ENCODE measurements around the gene RAB11FIP3.
"Not testable (repeated sequence)": the region's sequence is repeated elsewhere in the genome, so short reads cannot be mapped to it uniquely, and the experiment has no call there.

The RAB11FIP3 gene

DNA sequence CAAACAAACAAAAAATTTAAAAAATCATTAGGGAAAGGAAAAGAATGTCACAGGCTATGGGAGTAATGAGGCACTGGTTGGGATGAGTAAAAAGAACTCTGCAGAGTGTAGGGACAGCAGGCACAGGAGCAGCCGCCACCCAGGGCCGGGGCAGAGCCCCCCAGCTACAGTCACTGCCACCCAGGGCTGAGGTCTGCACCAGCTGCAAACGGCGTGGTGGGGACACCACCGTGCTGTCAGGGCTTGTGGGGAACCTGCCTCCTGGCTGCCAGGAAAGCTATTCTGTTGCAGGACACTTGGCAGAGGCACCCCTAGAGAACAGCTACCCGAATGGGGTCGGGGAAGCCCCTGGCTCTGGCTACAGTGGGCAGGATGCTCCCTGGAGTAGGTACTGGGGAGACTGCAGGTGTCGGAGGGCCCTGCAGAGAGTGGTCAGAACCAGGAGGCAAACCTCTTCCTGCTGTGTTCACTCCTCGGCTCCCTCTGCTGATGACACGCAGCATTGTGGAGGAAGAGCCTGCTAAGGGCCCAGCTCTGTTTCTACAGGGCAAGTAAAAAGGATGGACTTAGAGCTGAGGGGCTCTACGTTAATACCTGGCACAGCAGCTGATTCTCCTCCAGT, 69.8 kb downstream of the RAB11FIP3 start:
- peak; percentile 4 for DNase-seq (ENCODE audit: low read depth)

DNA sequence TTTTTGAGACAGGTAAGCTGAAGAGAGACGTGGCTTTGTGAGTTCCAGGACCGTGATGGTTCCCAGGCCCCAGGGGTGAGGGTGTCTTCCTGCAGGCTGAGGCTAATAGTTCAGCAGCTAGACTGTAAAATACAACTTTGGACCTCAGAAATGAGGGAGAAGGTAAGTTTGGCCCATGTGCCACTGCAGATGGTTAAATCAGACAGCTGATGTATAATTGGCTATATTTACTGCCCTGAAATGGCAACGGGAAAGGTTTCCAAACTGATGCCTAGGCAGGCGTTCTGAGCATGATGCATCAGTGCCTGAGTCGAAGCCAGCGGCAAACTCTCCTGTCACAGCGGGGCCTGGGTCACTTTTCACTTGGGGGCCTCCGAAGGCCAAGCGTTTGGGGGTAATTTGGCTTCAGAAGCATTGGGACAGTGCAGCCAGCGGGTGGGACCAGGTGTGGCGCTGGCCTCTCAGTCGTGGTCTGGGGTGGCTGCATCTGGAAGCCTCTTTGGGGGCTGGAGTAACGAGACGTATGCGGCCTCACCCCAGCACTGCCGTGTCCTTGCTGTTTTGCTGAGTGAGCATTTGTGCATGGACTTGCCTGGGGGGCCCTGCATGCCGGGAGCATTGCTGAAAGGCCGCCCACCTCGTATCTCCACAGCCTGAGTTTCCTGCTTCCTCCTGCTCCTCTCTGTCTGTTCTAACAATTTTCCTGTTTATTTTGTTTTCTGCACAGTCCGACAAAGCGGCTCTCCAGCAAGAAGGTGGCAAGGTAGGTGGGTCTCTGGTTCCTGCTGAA, 70.8 kb downstream of the RAB11FIP3 start:
- no peak for DNase-seq (ENCODE audit: low read depth)

DNA sequence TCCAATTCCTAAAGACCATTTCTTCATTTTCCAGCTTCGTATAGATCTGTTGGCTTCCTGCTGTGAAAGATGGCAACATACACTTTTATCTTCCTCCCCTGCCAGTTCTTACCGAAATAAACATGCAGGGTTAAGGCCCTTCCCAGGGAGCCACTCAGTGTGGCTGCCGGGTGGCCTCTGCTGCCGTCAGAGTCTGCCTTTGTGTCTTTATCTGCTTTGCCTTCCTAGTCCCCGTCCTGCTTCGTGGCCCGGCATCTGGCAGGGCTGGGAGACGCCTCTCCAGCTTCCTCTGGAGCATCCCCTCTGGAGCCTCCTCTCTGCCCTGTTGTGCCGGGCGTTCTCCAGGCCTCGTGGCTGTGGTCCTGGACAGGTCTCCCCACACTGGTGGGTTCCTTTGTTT, 71.8 kb downstream of the RAB11FIP3 start:
- DNase-seq (ENCODE audit: low read depth): no peak

DNA sequence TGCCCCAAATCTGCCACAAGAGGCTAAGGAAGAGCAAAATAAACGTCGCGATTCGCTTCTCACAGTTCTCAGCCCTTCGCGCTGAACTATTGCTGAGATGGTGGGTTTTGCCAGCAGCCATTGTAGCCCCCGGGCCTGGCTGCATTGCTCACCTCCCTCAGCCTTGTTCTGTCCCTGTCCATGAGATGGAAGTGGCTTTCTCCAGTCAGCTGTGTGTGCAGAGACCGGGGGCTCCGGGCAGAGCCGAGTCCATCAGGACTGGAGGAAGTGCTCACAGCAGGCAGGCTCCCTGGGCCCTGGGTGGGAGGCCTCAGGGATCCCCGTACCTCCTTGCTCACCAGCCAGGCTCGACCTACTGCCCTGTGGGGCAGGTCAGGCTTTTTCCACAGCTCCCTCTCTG, 74.5 kb downstream of the RAB11FIP3 start:
- DNase-seq (ENCODE audit: low read depth): no peak

DNA sequence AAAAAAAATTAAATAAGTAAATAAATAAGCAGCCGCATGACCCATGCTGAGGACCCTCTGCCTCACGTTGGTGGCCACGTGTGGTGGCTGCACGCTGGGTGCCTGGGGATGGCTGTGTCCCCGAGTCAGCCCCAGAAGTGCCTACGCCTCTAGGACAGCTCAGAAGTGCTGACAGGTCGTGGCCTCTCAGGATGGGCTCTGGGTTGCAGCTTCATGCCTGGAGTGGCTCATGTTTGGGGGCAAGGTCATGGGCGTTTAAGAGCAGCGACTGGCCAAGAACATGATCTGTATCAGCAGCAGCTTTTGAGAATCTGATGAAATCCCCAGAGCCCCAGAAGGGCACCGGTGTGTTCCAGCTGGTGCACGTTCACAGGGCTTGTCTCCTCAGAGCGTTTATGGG, 75.3 kb downstream of the RAB11FIP3 start:
- DNase-seq (ENCODE audit: low read depth): no peak

DNA sequence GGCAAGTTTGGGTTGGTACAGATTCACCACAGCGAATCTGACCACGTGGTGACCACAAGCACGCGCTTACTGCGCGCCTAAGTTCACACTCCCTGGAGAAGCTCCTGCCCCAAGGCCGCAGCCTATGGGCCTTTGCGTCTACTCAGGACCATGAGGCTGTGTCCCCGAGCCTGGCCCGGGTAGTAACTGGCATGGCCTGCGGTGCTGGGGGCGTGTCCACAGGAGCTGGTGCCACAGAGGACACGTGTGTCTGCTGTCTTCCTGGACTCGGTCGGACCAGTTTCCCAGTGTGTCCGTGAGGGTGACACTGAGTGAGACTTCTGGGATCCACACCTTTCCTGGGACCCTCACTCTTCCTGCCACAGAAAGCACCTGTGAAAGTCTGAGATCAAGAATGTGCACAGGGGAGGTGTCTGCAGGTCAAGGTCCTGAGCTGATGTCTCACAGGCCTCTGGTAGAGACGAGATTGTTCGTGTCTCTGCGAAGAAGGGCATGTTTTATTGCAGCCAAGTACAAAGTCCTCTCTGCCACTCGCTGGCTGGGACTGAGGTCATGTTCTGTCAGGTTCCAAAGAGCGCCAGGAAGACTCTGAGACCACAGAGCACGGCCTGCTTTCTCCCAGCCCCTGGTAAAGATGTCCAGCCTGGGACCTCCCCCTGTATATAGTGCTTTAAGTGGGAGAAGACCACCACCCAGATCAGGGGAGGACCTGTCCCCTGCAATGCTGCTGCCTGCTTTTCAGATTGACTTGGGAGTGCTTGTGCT, 76.9 kb downstream of the RAB11FIP3 start:
- no peak for DNase-seq (ENCODE audit: low read depth)

DNA sequence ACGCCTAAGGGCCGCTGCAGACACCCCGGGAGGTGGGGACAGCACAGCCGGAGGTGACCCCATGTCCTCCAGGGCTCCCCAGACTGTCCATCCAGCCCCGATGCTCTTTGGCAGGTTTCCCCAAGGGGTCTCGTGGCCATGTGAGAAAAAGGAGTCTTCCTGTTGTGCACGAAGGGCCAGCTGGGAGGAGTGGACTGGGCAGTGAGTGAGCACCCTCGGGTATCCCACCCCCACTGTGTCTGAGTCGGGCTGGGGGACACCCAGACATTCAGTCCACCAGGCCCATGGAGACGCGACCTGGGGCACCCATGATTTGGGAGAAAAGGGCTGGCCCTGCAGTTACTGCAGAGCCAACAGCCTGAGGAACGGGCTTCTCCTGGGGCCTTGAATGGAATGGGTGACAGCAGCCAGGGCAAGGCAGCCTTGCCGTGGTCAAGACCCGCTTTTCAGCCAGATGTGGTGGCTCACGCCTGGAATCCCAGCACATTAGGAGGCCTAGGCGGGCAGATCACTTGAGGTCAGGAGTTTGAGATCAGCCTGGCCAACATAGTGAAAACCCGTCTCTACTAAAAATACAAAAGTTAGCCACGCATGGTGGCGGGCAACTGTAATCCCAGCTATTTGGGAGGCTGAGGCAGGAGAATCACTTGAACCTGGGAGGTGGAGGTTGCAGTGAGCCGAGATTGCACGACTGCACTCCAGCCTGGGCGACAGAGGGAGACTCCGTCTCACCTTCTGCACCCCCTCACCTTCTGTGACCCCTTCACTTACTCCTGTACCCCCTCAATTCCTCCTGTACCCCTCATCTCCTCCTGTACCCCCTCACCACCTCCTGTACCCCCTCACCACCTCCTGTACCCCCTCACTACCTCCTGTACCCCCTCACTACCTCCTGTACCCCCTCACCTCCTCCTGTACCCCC, 78.0 kb downstream of the RAB11FIP3 start:
- DNase-seq (ENCODE audit: low read depth): no peak

DNA sequence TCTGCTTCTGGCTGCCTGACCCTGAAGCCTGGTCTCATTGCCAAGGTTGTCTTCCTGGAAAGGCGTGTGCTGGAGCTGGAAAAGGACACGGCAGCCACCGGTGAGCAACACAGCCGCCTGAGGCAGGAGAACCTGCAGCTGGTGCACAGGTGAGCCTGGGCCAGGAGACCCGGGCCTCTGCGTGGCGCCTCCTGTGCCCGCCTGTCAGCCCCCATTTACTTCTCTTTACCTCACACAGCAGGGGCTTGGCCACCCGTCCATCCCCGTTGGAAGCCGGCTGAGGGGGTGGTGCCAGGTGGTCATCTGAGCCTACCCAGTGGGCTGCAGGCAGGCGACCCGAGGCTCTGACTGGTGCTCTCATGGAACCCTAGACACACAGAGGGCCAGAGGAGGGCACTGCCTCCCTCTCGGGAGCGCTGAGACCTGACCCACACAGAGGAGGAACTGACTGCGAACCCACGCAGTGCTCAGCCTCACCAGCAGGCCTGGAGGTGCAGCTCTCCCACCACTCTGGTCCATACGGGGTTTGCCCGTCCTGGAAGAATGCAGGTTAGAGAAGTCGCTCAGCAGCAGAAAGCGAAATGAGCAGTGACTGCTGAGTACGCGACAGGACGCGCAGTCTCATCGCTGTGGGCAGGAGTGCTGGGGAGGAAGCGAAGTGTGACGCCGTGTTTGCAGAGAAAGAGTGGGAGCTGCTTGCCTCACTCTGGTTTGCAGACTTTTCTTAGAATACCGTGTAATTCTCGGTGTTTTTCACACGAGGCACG, 80.2 kb downstream of the RAB11FIP3 start:
- DNase-seq (ENCODE audit: low read depth): no peak

DNA sequence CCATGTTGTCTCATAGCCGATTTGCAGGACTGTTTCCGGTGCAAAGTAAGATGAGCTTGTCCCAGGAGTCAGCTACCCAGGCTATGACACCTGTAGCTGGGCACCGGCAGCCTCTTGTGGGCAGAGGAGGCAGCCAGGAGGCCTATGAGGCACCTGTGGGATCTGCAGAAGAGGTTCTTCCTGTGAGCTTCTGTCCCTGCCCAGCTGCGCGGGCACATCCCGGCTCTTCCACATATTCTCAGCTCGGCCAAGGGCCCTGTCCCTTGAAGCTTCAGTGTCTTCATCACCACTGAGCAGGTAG, 80.7 kb downstream of the RAB11FIP3 start:
- DNase-seq (ENCODE audit: low read depth): no peak

DNA sequence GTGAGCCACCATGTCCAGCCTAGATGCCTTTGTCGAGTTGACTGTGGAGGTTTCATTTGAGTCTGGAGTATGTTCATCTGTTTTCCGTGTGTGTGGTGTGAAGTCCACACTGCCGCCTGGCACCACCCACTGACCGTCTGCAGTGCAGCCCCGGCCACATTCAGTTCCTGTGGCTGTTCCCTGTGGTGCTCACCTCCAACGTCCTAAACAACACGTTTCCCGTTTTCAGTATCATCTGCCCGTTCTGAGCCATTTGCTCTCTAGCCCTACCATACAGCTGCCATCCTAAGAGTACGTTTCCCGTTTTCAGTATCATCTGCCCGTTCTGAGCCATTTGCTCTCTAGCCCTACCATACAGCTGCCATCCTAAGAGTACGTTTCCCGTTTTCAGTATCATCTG, 82.1 kb downstream of the RAB11FIP3 start:
- not testable (repeated sequence) for DNase-seq (ENCODE audit: low read depth)

DNA sequence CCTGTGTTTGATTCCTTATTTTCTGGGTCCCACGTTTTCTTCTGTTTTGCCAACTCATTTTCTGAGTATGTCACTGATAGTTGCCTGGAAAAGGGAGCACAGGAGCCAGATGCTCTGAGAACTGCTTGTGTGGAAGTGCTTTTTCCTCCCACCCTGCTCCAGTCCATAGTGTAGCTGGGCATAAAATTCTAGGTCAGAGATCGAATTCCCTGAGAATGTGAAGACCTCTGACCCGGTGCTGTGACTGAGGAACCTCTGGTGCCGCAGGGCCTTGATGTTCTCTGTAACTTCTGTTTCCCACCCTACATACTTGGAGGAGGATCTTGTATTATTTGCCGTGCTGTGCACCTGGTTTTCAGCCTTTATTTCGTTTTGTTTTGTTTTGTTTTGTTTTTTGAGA, 82.5 kb downstream of the RAB11FIP3 start:
- DNase-seq (ENCODE audit: low read depth): no peak

DNA sequence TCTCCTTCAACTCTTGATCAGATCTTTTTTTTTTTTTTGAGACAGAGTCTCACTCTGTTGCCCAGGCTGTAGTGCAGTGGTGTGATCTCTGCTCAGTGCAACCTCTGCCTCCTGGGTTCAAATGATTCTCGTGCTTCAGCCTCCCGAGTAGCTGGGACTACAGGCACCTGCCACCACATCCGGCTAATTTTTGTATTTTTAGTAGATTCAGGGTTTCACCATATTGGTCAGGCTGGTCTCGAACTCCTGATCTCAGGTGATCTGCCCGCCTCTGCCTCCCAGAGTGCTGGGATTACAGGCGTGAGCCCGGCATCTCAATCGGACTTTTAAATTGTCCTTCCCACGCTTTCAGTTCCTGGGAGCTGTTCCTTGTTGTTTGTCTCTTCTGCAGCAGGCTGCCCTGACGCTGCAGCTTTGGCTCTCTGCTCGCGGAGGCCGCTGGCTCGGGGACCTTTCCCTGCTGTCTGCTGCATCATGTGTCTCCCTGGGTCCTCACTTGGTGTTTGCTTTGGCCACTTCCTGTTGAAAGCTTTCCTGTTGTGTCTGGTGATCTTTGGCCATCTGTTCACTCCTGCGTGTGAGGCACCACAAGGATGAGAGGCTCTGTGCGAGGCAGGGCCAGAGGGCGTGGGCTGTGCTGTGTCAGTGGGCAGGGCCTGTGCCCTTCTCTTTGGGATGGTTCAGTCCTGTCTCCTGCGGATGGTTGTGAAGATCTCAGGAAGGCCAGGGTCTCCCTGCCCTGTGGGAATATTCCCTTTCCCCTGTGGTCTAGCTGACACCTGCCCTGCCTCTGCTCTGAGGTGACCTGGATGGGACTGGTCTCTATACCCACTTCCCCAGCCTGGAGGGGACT, 83.7 kb downstream of the RAB11FIP3 start:
- no peak for DNase-seq (ENCODE audit: low read depth)

DNA sequence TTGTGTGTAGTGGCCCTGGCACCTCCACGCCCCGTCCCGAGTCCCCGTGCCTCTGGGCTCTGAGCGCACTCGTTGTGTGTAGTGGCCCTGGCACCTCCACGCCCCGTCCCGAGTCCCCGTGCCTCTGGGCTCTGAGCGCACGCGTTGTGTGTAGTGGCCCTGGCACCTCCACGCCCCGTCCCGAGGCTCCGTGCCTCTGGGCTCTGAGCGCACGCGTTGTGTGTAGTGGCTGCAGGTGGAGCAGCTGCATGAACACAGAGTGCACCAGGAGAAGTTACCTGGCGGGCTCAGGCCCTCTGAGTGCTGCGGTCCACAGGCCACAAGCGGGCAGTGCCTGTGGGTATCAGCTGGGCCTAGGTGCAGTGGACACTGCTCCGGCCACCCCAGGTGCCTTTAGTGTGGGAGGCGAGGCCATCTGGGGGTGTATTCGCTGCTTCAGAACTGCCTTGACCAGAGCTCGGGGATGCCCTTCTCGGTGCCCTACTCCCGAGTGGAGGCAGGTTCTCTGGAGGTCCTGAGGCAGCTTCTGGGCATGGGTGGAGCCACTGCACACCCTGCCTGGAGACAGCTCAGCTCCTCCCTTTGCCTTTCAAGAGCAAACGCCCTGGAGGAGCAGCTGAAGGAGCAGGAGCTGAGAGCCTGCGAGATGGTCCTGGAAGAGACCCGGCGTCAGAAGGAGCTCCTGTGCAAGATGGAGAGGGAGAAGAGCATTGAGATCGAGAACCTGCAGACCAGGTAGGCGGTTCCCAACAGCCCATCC, 84.8 kb downstream of the RAB11FIP3 start:
- no peak for DNase-seq (ENCODE audit: low read depth)

DNA sequence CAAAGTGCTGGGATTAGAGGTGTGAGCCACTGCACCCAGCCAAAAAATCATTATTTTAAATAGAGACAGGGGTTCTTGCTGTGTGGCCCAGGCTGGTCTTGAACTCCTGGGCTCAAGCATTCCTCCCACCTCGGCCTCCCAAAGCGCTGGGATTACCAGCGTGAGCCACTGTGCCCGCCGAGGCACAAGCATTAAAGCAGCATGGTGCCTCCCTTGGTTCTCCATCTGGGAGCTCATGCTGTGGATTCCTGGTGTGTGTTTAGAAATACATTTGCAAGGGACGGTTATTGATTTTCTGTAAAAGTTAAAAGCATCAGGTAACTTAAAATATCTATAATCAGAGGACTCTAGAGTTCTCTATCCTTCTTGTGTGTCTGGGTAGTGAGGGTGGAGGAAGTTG, 87.4 kb downstream of the RAB11FIP3 start:
- DNase-seq (ENCODE audit: low read depth): no peak

DNA sequence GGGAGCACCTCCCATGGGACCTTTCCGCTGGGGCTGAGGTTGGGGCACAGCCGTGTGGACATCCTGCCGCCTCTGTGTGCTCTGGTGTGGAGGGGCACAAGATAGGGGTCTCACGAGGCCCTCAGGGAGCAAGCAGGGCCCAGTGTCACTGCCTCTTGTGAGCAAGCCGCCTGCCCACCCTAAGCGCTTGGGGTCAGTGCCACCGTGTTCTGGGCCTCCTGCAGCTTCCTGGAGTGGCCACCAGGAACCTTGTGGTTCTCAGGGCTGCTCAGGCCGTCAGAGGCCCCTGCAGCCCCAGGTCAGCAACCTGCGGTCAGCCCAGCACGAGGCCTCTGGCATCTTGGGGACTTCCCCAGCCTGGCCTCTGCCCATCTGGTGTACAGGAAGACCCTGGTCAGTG, 88.5 kb downstream of the RAB11FIP3 start:
- DNase-seq (ENCODE audit: low read depth): no peak

DNA sequence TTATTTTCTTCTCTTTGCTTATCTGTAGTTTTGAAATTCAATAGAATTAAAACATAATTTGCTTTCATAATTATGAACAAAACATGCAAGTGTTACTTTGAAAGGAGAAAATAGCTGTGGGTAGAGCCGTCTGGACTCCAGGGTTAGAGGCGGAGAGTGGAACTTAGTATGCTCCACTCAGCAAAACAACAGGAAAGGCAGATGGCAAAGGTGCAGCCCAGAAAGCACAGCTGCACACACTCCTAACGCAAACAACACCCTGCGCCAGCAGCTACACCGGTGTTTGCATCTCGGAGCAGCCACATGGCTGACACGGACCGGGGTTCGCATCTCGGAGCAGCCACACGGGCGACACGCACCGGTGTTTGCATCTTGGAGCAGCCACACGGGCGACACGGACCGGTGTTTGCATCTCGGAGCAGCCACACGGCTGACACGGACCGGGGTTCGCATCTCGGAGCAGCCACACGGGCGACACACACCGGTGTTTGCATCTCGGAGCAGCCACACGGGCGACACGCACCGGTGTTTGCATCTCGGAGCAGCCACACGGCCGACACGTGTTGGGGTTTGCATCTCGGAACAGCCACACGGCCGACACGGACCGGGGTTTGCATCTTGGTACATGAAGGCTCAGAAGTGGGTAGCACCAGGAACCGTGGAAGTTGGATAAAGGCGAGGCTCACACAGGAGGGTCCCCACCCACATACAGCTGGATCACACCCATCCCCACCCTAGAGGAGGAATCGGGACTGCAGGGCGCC, 89.9 kb downstream of the RAB11FIP3 start:
- no peak for DNase-seq (ENCODE audit: low read depth)

DNA sequence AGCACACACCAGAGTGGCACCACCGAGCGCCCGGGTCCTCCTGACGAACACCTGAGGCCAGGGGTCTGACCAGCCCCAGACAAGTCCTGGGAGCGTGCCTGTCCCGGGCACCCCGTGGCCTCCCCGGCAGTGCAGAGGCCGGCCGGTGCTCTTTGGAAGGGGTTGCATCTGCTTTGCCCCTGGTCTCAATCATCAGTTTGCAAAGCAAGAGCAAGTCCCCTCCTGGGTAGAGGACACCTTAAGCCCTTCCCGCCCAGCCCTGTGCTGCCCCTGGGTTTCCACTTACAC, 90.4 kb downstream of the RAB11FIP3 start:
- DNase-seq (ENCODE audit: low read depth): no peak

DNA sequence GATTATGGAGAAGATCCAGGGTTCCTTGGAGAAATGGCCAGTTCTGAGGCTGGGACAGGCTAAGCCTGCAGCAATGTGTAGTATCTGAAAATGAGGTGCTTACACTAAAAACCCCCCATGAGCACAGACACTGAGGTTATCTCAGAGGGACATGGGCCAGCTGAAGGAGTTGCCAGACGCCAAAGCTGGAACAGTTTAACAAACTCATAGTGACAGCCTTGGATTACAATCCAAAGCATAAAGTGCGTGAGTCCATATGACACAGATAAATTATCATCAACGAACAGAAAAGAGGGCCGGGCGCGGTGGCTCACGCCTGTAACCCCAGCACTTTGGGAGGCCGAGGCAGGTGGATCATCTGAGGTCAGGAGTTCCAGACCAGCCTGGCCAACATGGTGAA, 90.9 kb downstream of the RAB11FIP3 start:
- DNase-seq (ENCODE audit: low read depth): no peak

DNA sequence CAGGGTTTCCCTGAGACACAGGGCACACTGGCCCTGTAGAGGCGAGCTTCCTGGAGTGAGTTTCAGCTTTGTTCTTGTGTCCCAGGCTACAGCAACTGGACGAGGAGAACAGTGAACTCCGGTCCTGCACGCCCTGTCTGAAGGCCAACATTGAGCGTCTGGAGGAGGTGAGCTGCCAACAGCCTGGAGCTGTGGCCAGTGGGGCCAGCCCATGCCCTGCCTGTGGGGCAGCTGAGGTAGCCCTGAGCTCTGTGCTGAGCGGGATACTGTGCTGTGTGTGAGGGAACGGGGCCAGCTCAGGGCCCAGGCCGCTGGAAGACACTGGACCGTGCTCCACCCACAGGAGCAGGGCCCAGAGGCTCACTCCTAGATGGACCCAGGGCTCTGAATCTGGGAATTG, 93.4 kb downstream of the RAB11FIP3 start:
- no peak for DNase-seq (ENCODE audit: low read depth)
